Stimulated activated CD8-positive, alpha-beta memory T cell treated with anti-CD3 and anti-CD28 coated beads, Interleukin-7, amount 100 ng/mL, for 24 hours (primary cell): Measurements from ENCODE around the gene ANKS1A.

Experiments
- DNase-seq: peaks from one replicate; pipeline ENCODE4 v3.0.0-alpha.2; 2020; ENCODE audit warnings: low read depth

Gene ANKS1A

DNA sequence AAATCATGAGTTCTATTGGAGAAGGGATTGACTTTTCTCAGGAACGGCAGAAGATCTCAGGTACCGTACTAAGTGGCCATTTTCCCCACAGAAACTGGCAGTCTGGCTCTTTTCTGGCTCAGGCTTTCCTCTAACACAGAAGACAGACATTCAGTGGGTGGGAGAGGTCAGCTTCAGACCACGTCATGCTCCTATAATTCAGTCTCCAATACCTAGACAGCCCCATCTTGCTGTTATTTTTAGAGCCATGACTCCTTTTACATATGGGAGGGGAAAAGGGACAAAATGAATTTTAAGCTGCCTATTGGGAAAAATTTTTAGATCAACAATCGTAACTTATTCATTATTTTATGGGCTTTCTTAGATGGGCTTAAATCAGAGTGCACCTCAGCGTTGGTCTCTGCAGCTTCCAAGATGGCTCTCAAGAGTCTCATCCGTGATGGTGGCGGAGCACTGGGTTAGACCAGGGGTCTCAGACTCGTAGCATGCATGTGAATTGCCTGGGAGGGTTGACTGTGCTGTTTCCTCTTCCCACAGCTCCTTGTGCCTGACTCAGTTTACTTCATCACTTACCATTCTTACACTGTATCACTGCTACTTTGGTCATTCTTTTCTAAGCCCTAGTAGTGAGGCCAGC lies 165.2 kb downstream of the ANKS1A start:
- DNase-seq, result no peak

DNA sequence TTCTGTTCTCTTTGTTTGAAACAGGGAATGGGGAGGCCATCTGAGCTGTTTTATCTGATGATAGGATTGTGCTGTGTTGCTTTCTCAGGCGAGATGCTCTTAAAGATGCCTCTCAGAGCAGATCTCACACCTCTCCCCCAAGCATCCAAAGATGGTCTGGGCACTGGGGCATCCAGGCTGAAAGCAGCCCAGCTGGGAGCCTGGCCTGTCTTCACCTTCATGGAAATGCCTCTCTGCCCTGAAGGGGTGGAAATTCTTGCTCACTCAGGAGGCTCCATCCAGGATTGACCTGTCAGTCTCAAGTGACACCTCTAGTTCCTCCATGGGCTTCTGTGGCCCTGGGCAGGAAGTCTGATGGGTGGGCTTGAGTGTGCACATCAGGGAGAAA lies 165.7 kb downstream of the ANKS1A start:
- no peak for DNase-seq

DNA sequence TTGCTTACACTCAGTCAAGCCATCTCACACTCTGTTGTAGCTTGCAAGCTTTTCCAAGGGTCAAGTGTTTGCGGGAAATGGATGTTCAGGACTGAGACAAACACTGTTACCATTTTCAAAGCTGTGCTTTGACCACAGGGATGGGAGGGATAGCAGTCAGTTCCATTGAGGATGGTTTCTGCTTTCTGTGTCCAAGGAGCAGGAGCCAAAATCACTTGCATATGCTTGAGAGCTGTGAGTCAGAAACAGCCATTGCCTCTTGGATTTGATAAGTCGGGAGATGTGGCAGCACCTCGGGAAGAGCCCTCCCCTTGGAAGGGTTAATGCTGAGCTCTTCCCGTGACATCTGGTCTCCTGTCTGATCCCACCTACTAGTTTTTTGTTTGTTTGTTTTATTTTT lies 166.8 kb downstream of the ANKS1A start:
- DNase-seq, result no peak

DNA sequence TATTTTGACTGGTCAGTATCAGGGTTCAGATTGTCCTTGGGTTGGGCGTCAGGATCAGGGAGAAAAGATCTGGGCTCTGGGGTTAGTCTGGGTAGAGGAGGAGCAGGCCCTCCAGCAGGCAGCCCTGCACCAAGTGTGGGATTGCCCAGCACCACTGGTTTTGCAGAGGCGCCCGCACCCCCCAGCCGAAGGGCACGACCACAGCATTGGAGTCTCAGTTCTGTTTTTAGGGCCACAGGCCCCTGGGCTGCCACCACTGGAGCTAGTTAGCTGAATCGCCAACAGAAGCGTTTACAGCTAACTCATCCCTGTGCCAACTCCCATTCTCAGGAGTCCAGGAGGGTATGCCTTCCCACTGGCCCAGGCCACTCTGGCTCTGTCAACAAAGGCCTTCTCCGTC lies 167.9 kb downstream of the ANKS1A start:
- no peak for DNase-seq

DNA sequence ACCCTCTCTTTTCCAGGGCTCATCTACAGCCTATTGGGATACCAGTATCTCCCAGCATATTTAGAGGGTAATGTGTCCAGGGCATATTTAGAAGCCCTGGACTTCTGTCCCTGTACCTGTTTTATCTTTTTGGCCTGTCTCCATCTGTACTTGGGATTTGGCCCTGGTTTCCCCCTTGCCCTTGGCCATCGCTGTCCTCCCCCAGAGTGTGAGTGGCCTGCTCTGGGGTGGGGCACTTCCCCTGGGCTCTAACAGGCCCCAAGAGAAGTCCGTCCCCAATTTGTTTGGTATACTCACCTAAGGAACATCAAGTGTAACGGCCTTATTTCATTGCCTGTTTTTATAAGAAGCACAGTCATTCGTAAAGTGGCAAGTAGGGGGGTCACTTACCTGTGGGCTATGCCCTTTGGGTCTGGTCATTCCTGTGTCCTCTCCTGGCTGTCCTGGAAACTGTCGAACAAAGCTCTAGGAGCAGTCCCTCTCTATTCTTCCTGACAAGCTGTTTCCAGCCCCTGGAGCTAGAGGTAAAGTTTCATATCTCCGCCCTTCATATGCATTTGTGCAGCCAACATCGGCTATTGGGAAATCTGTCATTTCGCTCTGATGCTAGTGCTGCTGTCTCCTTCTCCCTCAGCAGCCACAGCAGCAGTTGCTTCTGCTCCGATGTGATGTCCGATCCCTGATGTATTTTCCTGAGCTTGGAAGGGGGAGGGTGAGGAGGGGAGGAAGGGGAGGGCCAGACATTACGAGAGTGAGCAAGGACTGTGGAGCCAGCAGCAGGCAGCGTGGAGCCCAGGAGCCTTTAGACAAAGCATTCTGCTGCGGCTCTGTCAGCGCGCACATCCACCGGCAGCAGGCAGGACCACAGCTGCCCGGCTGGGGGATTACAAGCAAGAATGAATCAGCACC lies 168.6 kb downstream of the ANKS1A start:
- no peak for DNase-seq

DNA sequence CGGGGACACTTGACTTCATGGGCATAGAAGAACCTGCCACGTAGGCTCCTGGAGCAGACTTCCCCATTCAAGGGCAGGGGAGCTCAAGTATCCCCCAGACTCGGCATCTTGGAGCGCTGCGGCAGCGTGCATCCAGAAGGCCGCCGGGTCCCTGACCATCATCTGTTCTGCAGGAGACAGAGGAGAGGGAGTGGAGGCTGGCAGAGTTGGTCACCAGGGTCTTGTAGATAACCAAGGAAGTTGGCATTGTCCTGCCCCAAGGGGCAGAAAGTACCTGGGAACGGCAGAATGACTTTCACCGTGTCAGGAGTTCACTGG lies 169.3 kb downstream of the ANKS1A start:
- no peak for DNase-seq

DNA sequence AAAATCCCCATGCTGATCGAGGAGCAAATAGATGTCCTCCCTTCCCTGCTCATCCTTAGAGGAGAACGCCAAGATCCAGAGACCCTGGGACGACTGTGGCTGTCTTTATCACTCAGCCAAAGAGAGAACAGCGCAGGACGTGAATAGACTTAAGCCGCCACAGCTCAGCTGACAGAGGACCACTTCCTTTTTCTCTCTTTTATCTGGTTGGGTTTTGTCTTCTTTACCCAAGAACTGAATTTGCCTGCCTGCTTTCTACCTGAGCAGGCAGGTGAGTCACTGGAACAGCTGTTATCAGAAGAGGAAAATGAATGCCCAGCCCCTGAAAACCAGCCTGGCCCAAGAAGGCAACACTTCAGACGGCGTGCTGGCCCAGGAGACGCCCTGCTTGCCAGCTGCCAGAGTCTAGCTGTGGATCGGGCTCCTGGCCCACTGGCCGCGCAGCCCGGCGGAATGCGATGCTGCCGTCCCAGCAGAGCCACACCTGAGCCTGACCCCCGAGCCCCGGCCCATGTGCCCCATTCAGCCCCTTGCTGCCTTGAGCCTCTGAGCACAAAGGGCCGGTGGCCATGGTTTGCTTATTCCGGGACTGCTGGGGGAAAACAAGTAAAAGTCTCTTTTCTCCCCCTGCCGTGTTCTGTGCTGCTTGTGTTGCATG lies 169.9 kb downstream of the ANKS1A start:
- no peak for DNase-seq

DNA sequence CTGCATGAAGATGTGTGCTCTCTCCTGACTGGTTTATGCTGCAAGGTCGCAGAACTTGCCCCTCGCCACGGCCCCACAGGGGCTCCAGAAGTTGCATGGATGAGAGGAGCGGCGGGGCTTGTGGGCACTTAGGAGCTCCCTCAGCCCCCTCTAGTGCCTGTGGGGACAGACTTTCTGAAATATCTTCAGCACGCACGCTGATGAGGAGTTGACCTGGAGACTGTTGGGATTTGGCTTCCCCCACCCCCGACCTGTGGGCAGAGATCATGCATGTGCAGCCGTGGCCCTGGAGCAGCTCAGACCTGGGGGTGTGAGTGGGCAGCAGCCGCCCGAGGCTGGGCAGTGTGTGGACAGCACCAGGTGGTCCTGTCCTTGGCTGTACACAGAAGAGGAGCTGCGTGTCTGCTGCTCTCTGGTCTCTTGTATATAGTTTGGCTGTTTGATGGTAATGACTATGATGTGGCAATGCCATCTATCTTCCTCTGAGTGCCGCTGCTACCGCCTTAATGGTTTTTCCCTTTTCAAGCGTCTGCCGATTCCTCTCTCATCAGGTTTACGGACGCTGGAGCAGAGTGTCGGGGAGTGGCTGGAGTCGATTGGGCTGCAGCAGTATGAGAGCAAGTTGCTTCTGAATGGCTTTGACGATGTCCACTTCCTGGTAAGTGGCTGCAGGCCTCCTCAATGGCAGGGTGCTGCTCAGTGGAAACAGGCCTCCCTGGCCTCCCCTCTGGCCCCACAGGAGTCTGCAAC lies 170.7 kb downstream of the ANKS1A start:
- DNase-seq, result no peak

DNA sequence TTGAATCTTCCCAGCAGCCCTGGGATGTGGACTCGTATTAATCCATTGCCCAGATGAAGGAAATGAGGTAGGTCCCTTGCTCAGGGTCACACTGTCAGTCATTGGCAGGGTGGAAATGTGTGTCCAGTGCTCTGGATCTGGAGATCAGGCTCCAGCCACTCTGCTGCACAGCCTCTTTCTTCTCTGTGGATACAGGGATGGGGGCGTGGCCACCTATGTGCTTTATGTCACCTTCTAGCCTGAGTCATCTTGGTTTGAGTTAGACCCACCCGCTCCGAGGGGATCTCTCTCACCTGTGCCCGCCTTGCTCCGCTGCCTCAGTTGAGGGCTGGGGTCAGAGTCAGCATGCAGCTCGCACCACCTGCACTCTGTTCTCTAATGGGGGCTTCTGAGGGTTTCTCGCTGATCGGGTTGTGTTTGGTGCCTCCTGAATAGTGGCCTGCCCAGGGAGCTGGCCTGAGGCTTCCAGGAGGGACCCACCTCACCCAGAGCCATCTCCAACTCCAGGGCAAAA lies 172.1 kb downstream of the ANKS1A start:
- no peak for DNase-seq

DNA sequence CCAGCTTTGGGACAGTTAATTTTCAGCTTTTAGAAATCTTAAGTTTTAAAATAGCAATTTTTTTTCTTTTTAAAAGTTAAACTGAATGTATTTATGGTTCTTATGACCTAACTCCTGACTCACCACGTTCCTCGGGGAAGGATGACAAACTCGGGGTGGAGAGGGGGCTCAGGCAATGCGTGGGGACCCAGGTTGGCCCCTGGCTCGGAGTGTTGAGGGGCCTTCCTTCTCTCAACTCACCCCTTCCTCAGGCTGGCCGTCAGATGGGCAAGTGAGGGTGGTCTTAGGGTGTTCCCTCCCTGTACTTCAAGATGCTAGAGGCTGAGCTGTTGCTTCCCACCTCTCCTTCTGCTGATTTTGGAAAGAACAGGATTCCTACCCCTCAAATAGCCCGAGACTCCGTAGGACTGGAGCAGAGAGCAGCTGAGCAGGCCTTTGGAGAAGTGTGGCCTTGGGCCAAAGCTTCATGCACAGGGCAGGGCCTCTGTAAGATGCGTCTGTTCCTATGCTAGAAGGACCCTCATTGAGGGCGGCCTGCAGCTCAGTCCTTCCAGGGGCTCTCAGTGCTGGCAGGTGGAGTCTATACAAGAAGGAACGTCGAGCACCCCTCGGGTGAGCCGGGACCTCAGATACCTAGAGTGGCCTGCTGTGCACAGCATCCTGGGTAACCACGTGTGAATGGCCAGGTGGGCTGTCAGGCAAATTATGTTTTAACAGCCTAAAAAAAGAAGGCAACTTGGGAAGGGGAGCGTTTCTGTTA lies 172.8 kb downstream of the ANKS1A start:
- DNase-seq, result no peak

DNA sequence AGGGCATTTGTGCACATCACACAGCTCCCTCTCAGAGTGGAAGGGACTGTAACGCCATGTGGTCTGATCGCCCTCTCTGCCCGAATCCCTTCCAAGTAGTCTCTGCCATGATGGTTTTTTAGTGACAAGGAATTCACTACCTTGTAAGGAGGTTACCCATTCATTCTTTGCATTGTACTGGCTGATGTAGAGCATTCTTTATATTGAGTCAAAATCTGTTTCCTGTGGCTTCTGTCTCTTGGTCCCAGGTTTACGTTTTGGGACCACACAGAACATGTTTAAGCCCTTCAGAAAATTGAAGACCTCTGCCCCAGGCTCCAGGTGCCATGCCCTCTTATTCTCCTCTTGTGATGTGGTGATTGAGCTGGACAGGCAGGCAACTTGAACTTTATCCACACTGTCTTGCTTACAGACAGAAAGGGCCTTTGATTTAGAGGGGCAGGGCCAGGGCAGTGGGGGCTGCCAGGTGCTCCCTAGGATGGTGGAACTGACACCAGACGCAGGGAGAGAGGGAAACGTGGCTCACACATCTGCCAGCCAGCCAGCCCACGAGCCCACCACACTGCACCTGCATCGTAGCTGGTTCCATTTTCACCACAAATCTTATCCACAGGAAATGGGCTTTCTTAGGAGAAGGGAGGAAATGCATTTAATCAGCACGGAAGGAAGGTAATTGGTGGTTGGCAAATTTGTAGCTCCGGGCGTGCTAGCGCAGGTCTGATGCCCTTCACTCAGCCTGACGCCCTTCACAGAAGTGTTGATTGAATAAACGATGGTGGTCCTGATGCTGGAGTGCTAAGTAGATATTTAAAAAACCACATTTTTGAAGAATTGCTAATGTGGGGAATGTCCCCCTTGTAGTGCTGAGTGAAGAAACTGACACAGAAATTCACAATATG lies 173.9 kb downstream of the ANKS1A start:
- DNase-seq, result no peak

DNA sequence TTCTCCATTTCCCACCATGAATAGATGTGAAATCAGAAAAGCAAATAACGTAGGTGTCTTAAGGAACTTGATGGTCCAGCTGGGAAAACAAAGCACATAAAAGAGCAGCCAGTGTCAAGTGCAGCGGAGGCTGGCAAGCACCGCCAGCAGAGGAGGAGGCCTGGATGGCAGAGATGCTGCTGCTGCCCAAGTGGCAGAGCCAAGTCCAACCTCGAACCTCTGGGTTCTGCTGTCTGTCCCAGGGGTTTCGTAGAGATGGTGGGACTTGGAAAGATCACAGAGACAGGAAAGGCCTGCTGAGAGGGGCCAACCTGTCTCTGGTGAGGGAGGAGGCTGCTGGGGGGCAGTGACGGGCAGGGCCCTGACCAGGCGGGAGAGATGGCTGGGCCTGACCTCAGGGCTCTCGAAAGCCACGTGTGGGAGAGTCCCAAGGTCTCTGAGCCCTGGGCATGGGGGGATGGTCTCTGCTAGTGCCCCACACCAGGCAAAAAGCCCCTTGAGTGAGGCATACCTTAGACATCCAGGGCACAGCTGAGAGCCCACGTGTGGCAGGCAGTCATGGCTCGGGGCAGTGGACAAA lies 174.7 kb downstream of the ANKS1A start:
- DNase-seq, result no peak

DNA sequence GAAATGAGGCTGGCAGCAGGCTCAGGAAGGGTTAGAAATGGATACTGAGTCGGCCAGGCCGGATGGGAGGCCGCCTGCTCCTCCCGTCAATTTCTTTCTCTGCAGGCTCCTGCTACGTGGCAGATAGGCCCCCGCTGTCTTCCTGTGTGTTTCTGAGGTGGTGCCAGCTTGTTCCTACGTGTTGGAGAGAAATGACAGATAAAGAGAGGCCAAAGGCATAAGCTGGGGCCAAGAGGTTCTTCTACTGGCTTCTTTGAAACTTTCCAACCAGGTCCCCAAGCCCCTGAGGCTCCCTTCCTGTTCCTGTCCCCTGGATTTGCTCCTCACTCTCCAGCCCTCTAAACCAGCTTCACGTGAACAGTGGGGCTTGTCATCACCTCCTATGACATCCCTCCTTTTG lies 175.2 kb downstream of the ANKS1A start:
- DNase-seq, result no peak

DNA sequence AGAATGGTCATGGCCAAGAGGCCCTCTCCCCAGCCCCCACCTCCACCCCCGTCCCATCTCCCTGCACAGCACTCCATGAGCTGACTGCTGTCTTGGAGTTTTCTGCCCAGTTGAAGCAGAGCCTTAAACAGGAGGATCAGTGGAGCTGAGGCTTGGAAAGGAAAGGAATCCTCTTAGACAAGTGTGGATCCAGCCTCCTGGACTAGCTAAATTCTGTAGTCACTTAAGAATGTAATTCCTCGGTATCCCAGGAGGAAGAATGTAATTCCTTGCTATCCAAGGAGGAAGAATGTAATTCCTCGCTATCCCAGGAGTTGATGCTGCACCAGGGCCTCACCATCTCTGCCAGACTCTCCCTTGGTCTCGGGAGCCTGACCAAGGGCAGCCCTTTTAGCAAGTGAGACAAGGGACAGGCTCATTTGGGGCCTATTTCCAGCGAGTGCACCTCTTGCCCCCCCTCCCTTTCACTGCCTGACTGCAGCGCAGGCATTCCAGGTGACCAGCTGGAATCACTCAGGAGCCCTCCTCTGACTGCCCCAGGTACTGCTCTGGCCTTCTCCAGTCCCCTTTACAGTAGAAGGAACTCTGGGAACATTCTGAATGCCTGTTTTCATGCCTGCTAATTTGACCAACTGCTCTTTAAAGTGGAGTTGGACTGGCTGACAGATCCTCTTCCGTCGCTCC lies 175.8 kb downstream of the ANKS1A start:
- no peak for DNase-seq

DNA sequence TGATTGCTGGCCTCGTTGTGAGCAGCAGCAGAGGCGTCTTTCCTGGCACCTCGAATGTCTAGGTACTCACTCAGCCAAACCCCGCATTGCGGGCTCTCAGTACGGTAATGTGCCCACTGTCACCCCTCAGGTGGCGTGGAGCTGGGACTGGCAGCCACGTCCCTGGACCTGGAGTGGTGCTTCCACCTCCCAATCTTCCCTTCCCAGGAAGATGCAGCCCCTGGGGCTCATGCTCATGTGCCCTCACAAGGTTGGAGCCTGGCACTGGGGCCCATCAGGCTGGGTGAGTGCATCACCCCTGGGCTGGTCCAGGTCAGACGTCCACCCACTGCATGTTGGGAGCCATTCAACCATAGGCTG lies 176.4 kb downstream of the ANKS1A start:
- DNase-seq, result no peak

DNA sequence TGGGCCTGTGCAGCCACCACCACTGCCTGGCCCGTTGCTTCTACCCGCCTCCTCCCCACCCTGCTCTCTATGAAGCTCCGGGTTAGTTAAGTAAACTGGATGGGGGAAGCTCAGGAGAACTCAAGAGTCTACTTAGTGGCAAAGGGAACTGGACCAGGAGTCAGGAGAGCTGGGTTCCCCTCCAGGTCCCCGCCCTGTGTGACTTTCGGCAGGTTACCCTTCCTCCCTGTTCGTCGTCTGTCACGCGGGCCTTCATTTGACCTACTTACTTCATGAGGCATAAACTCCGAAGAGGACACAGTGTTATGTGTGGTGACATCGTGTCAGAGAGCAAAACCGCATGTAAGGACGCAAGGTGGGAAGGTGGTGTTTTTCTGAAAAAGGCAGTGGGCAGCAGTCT lies 176.8 kb downstream of the ANKS1A start:
- no peak for DNase-seq

DNA sequence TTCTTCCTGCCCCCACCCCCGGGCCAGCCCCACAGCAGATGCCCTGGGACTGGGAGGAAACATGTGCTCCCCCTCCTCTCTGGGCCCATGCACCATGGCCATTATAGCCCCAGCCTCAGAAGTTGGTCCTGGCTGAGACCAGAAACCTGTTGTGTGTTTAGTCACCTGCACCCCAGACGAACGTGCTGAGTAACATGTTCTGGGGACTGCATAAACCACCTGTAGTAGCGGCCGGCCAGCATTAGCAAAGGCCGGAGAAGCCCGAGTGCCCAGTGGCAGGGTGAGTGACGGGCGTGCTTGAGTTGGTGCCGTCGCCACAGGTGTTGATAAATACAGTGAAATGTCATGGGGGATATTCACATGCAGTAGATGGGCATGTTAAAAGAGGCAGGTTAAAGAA lies 178.2 kb downstream of the ANKS1A start:
- no peak for DNase-seq

DNA sequence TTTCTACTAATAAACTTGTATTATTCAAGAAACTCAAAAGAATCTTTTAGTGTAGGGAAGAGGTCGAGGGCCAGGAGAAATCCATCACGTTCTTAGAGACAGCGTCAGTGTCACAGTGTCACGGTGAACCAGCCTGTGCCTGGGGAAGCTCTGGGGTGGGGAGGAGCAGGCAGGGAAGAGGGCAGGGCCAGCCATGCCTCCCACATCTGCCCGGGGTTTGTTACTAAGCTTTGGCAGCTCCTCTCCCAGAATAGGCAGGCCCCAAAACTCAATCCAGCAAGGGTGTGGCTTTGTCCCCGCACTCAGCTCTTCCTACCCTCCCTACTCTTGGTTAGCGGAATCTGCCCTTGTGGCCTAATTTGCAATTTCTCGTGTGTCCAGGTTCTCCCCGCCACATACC lies 179.2 kb downstream of the ANKS1A start:
- DNase-seq, result no peak

DNA sequence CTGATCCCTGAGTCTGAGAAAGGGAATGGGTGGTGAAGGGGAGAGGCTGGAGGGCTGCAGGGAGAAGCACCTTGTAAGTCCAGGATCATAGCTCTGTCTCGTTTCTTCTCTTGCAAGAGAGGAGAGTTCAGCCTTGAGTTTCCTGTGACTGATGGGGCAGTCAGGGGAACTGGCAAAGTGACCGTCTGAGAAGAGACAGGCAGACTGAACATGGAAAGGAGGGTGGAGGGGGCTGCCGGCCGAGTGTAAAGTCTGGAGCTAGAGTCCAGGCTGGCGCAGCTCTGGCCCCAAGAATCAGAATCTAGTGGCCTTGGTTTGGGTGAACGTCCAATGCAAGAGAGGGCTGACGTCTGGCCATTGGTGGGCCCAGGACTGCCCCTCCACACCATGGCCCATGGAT lies 179.6 kb downstream of the ANKS1A start:
- DNase-seq, result no peak

DNA sequence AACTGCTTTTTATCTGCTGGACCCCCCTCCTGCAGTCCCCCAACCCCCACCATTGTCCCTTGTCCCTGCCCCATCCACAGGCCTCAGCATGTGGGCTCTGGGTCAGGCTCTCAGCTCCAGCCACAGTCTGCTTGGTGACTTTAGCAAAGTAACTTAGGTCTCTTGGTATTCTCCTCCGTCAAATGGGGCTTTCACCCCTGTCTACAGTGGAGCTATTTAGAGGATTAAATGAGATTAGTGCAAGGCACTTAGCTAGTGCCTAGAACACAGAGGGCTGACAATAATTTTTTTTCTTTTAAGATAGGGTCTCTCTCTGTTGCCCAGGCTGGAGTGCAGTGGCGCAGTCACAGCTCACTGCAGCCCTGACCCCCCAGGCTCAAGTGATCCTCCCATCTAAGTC lies 180.2 kb downstream of the ANKS1A start:
- DNase-seq, result no peak
